ENCODE data around the gene CATSPER3. TPM values are rescaled to one million over a fixed set of nuclear protein-coding genes. Genes with fewer than 3 reads are reported as not detected.

CATSPER3 gene
- total and polyA plus RNA-seq, 2 of the 13 experiments (the other 11 are each of a cell fraction or from before 2014, with no cell fraction given), result 0.33 to 0.37 TPM

- BruUV-seq (replicated peaks), result no TSS peak
- Histone ChIP-seq H3K9ac (ENCODE audit: insufficient read depth, low read depth, low read length) (no peak overlapping the region), H3K4me3 (replicated peaks in 1 of 3; ENCODE audit: insufficient read depth in 1 of 3, low read depth in 2 of 3, low read length in 3 of 3) (no peak overlapping the region), H3K4me2 (ENCODE audit: low read depth, low read length) (no peak overlapping the region), H3K27me3 (ENCODE audit: control insufficient read depth in 1 of 2, insufficient read depth in 2 of 2, low read length in 2 of 2) (no peaks in the 10 kb centered on the region), H2AFZ (ENCODE audit: low read length) (no peak overlapping the region), H3K27ac (ENCODE audit: extremely low read length, insufficient read depth, low read length) (no peak overlapping the region), H4K20me1 (ENCODE audit: insufficient read depth, low read length) (no peaks in the 10 kb centered on the region), H3K4me1 (ENCODE audit: insufficient read depth, low read length) (no peaks in the 10 kb centered on the region), H3K36me3 (replicated peaks in 1 of 2; ENCODE audit: control insufficient read depth in 1 of 2, insufficient read depth in 2 of 2, low read length in 2 of 2) (no peaks in the 10 kb centered on the region), H3K79me2 (ENCODE audit: insufficient read depth, low read length) (no peaks in the 10 kb centered on the region), H3K9me3 (ENCODE audit: low read length) (peaks cover 24% of the 10 kb centered on the region)
- in situ Hi-C loops (cut with HindIII; ENCODE audit: extremely low pct_ligation_motif_present, low pct_unique_long_range_greater_than_20kb), result no loop called here
- TF ChIP-seq ZNF317 (CRISPR knock-in tag; IDR thresholded peaks at IDR 0.05) (peak; percentile 99), MAFK (conservative IDR thresholded peaks at IDR 0.05 in 1 of 2, IDR thresholded peaks at IDR 0.05 in 1 of 2; ENCODE audit: low read length in 2 of 2) (0 out of 4 replicates have a peak, but pooled peaks of 1 of the 2 experiments have one; percentile 16), IRF1 (CRISPR knock-in tag; IDR thresholded peaks at IDR 0.05; ENCODE audit: low read depth) (no peak)
- FAIRE-seq (no peak), DNase-seq (ENCODE audit: low spot score) (no peak), ATAC-seq (no peak)
- POLR2A ChIA-PET, result no interaction called here
- CTCF ChIA-PET (ENCODE audit: low intra/inter-chr PET ratio, low total read pairs), result no interaction called here
- WGBS (ENCODE audit: low lambda C conversion rate), result 49% methylated on average over 1 of the region's 1 CpG
- intact Hi-C loops (cut with micrococcal nuclease; ENCODE audit: unreplicated experiment), result no loop called here
These were observed 14.5 kb downstream of the CATSPER3 start for GRCh38 chr5:134982230-134982629.

GRCh38 chr5:134989266-134989830 is 21.6 kb downstream of the CATSPER3 start:
- no peak for FAIRE-seq
- CTCF ChIA-PET (ENCODE audit: low intra/inter-chr PET ratio, low total read pairs), result no interaction called here
- 83% methylated on average over 3 of the region's 3 CpGs for WGBS (ENCODE audit: low lambda C conversion rate)
- Histone ChIP-seq H3K79me2 (ENCODE audit: insufficient read depth, low read length) (no peaks in the 10 kb centered on the region), H3K4me3 (replicated peaks in 1 of 3; ENCODE audit: insufficient read depth in 1 of 3, low read depth in 2 of 3, low read length in 3 of 3) (no peak overlapping the region), H3K27ac (ENCODE audit: extremely low read length, insufficient read depth, low read length) (no peak overlapping the region), H2AFZ (ENCODE audit: low read length) (no peak overlapping the region), H3K36me3 (replicated peaks in 1 of 2; ENCODE audit: control insufficient read depth in 1 of 2, insufficient read depth in 2 of 2, low read length in 2 of 2) (no peaks in the 10 kb centered on the region), H3K27me3 (ENCODE audit: control insufficient read depth in 1 of 2, insufficient read depth in 2 of 2, low read length in 2 of 2) (no peaks in the 10 kb centered on the region), H3K4me2 (ENCODE audit: low read depth, low read length) (no peak overlapping the region), H3K9ac (ENCODE audit: insufficient read depth, low read depth, low read length) (no peak overlapping the region), H4K20me1 (ENCODE audit: insufficient read depth, low read length) (no peaks in the 10 kb centered on the region), H3K4me1 (ENCODE audit: insufficient read depth, low read length) (no peaks in the 10 kb centered on the region), H3K9me3 (ENCODE audit: low read length) (no peaks in the 10 kb centered on the region)
- no TSS peak for BruUV-seq (replicated peaks)
- POLR2A ChIA-PET, result no interaction called here
- no peak for ATAC-seq
- DNase-seq (ENCODE audit: low spot score), result no peak
- intact Hi-C loops (cut with micrococcal nuclease; ENCODE audit: unreplicated experiment), result no loop called here
- in situ Hi-C loops (cut with HindIII; ENCODE audit: extremely low pct_ligation_motif_present, low pct_unique_long_range_greater_than_20kb), result no loop called here
- TF ChIP-seq RARA (CRISPR knock-in tag; IDR thresholded peaks at IDR 0.05) (no peak), PAX8 (CRISPR knock-in tag; IDR thresholded peaks at IDR 0.05; ENCODE audit: borderline replicate concordance) (no peak), ZNF296 (CRISPR knock-in tag; conservative IDR thresholded peaks at IDR 0.05) (no peak), STAT6 (CRISPR knock-in tag; IDR thresholded peaks at IDR 0.05; ENCODE audit: borderline replicate concordance) (no peak), SMYD3 (CRISPR knock-in tag; IDR thresholded peaks at IDR 0.05) (no peak), ZNF251 (CRISPR knock-in tag; IDR thresholded peaks at IDR 0.05) (no peak), MTF1 (CRISPR knock-in tag; IDR thresholded peaks at IDR 0.05) (no peak)
